Left kidney (tissue), 2 donors: ENCODE data around the gene RUBCNL. TPM values are rescaled to one million over a fixed set of nuclear protein-coding genes. Genes with fewer than 3 reads are reported as not detected.
A peak's percentile ranks its signal among the peaks of the same experiment; 100 is the strongest.
"Not testable (repeated sequence)": the region's sequence is repeated elsewhere in the genome, so short reads cannot be mapped to it uniquely, and the experiment has no call there.

ENCODE experiments used
- DNase-seq: peaks from one replicate; pipeline ENCODE4 v3.0.0-alpha.2; 2013
- polyA plus RNA-seq: library from polyadenylated mRNA; unstranded; fragments of 120-200 nt; gene quantifications from one replicate; pipeline ENCODE4 v1.2.1, GENCODE V29; 2013; ENCODE audit not compliant: insufficient read length

Gene RUBCNL
- polyA plus RNA-seq, 1 donor, result 3.0 TPM

DNA sequence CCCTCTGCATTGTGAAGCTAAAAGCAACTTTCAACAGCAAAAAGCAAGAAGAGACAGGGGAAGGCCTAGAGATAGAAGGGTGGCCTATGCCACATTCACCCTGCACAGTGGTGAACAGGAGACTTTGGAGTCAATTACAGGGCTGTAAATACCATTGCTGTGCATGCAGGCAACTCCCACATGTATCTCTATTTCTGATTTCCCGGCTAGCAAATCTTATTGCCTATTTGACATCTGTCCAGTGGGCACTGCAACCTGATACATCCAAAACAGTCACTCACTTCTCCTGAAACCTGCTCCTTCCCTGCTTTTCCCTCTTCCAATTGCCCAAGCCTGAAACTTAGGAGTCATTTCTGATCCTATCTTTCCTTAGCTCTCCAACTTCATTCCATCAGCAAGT is 13.4 kb downstream of the RUBCNL start:
- DNase-seq, result peak; percentile 35

- DNase-seq, result not testable (repeated sequence)
Measured at GRCh38 chr13:46372938-46373337, 14.1 kb downstream of the RUBCNL start.

- DNase-seq, result no peak
Measured at GRCh38 chr13:46372071-46372470, 15.0 kb downstream of the RUBCNL start.

- DNase-seq, result no peak
Measured at GRCh38 chr13:46369506-46370277, 17.4 kb downstream of the RUBCNL start.

GRCh38 chr13:46367617-46368327 is 19.3 kb downstream of the RUBCNL start:
- no peak for DNase-seq

DNA sequence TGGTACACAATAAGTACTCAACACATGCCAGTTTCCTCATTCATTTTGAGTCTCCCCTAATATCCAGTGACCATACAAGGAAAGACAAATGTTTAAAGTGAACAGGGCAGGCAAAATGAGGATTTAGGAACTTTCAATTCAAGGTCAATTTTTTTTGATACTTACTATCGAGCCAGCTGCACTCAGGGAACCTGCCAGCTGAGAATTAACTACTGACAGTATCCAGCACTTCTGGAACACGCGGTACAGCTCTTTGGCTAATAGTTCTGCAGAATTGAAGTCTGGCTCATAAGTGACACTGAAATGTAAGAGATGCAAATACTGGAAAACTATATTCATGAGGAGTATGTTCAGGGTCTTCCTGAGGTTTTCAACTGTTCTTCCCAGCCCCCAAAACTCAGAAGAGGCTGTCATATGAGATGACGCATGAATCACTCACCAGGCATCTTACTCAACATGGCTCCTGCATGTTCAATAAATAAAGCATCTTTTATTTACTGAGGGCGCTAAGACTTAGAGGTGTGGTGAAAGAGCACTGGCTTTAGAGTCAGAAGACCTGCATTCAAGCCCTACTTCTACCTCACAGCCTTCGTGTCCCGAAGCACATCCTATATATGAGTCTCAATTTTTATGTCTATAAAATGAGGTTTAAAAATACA is 25.6 kb downstream of the RUBCNL start:
- DNase-seq, result no peak

GRCh38 chr13:46360604-46361003 is 26.4 kb downstream of the RUBCNL start:
- no peak for DNase-seq

- DNase-seq, result no peak
Measured at GRCh38 chr13:46359714-46360113, 27.3 kb downstream of the RUBCNL start.

DNA sequence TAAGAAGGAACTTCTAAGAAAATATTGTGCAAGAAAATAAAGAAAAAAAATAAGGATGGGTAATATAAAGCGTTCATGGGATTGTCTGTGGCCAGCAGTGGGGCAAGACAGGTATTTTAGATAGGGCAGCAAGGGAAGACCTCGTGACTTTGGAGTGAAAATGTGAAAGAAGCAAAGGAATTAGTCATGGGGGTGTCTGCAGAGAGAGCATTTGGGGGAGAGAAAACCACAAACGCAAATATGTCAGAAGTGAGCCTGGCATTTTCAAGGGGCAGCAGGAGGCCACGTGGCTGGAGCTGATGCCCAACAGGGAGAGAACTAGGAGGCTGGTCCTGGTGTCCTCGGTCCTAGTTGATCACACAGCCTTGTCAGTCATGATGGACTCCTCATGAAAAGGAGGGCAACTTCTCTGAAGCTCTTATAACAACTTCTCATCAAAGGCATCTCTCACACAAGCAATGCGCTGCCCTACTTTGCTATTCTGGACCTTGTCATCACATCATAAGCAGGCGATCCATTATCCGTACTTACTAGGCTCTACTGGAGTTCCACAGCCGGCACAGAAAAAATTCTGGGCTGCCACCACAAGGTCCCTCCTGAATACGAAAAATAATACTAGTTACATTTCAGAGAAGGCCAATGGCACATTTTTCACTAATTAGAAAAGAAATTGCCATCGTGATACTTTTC is 31.0 kb downstream of the RUBCNL start:
- DNase-seq, result no peak

DNA sequence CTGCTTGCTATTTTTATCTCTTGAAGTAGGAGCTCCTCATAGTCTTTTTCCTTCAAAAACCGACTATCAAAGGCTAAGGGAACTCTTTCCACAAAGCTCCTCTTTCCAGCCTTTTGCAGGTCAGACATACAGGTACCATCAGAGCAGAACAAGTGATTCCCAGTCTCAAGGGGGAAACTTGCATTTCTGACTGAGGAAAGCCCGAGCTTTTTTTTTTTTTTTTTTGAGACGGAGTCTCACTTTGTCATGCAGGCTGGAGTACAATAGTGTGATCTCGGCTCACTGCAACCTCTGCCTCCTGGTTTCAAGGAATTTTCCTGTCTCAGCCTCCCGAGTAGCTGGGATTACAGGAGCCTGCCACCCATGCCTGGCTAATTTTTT is 32.0 kb downstream of the RUBCNL start:
- no peak for DNase-seq

- no peak for DNase-seq
Measured at GRCh38 chr13:46354156-46355087, 32.6 kb downstream of the RUBCNL start.

DNA sequence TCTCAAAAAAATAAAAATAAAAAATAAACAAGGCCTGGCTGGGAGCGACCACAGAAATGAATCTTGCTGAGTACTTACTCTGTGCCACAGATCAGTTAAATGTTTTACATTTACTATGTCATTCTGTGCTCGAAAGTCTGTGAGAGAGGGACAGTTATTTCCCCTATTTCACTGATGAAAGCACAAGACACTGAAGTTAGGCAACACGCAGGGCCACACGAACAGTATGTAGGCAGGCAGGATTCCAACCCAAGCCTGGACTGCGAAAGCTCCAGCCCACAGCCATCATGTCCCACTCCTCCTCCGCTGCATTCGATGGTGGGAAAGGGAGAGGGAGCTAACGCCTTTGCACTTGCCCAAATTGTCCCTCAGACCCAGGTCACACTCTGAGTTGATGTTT is 34.2 kb downstream of the RUBCNL start:
- no peak for DNase-seq

DNA sequence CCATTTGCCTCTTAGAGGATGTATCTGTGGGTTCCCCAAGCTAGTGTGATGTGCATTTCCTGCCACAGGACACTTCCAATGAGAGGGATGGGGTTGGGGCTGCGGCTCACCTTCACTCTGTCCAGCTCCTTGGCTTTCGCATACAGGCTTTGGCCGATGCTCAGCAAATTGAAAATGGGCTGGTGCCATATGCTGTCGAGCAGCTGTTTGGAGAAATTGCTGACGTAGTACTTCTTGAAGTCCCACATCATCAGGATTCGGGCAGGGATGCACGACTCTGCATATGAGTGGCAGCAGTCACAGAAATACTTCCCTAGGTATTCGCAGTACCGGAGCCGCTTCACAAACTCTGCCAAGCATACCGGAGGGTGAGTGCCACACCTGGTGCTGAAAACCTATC is 37.0 kb downstream of the RUBCNL start:
- DNase-seq, result no peak

DNA sequence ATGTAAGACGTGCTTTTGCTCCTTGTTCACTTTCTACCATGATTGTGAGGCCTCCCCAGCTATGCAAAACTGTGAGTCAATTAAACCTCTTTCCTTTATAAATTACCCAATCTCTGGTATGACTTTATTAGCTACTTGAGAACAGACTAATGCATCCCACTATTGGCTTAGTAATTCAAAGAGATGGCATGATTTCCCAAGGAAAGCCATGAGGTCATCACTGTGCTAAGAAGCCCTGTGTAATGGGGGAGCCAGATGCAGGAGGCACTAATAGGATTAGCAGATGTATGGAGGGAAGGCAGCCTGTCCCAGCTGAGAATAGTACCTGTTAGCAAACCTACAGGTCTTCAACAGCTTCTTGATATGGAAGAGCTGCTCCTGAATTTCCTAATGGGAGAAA is 38.1 kb downstream of the RUBCNL start:
- no peak for DNase-seq

- DNase-seq, result no peak
Measured at GRCh38 chr13:46347277-46347676, 39.8 kb downstream of the RUBCNL start.

DNA sequence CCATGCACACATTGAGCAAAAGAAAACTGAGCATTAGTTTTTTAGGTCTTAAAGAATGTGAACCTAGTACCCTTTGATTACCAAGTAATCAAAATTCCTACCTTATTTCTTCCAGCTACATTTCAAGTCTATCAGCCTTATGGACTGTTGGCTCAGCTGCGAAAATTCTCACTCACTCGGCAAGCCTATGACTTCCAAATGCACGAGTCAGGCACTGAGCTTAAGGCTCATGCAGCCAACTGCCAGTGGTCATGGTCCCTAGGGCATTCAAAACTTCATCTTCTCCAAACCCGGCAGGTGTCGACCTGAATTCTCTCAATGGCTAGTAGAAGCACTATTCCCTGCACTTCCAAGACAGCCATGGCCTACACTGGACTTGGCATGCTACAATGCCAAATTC is 41.2 kb downstream of the RUBCNL start:
- DNase-seq, result no peak

DNA sequence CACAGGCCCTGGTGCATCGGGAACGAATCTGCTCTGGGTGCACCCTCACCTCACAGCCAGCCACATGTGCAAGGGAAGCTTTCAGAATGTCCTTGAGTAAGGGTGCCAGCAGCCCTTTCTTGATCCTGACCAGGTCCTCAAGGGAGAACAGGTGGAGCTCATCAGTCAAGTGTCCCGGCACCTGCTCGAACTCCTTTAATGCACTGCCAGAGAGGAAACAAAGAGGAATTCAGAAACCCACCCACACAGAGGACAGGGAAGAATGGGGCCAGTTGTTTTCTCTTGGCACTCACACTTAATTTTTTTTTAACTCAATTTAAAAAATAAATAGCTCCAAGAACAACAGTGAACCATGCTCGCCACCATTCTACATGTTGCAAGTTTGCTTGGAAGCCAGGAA is 41.7 kb downstream of the RUBCNL start:
- no peak for DNase-seq

DNA sequence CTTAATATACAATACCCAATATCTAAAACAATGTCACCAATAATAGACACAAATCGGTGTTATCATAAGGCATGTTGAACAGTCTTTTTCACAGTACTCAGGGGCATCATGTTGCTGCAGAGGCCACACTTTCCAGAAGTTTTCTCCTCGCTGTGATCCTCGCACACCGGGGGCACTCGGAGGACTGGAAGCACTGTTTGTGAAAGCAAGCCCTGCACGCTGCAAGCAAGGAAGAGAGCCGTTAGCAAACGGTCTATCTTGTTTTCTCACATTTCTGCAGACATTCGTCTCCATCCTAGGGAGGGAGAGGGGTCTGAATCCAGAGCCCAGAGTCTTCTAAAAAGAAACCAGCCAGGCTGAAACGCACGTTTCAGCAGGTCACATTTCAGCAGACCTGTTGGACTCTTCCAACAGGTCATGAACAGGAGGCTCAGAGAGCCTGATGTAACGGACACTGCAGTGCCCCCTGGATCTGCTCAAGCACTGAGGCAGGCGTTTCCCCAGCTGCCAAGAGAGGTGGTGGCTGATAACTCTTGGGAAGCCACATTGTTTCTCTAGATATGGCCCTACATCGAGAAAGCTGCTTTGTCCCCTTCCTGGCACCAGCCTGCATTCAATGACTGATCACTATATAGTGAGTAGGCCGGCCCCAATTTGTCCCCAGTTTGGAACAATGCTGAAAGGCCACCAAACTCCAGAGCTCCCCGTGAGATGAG is 43.6 kb downstream of the RUBCNL start:
- no peak for DNase-seq

- DNase-seq, result no peak
Measured at GRCh38 chr13:46342538-46342937, 44.5 kb downstream of the RUBCNL start.

DNA sequence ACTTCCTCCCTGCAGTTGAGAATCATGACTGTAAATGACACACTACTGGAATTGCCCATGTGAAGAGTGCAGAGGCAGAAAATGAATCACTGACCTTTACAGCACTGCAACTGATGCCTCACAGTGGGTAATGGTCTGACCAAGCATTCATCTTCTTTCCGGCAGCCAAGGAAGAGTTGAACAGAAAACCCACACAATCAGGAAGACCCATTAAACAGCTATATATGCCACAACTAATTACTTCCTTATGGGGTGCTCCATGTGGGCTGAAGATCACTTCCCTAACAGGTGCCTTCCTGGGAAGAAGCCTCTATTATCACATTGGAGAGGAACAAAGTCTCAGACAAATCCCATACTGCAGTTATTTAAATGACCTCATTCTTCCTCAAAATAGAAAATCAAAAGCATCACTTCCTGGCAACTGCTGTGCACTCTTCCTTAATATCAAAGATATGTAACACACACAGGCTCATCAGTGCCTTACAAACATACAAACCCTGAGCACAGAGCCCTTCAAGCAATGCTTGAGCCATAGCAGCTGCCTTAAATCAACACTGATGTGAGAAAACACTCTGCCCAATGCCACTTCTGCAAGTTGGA is 45.8 kb downstream of the RUBCNL start:
- no peak for DNase-seq
